NCI-H2171 treated with DMSO at 0.1 percent for 48 hours (cell line): ENCODE data around the gene ACTR2.
A peak's percentile ranks its signal among the peaks of the same experiment; 100 is the strongest.

ENCODE experiments used
- DNase-seq: peaks from one replicate; lab custom pipeline; 2025; lab: John Stamatoyannopoulos, UW

The ACTR2 gene

GRCh38 chr2:65278531-65278981, 50.9 kb downstream of the ACTR2 start:
- DNase-seq, result no peak

DNA sequence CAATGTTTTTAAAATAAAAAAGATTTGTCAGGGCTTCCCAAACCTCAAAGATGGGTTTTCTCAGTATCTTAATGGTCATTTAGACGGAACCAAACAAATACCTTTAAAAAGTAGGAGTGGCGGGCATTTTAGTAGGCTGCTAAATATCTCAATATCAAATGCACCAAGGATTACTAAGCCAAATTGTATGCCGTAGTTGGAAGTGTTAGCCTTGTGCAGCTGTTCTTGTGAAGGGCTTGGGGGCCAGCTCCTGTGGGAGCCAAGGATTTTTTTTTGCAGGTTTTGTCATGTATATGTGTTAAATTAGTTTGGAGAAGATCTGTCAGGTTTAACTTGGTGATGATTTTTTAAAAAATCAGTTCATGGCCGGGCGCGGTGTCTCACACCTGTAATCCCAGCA, 52.1 kb downstream of the ACTR2 start:
- DNase-seq, result no peak

- DNase-seq, result no peak
Measured at GRCh38 chr2:65281627-65282351, 54.2 kb downstream of the ACTR2 start.

- no peak for DNase-seq
Measured at GRCh38 chr2:65282477-65283053, 54.9 kb downstream of the ACTR2 start.

GRCh38 chr2:65287364-65287763, 59.7 kb downstream of the ACTR2 start:
- DNase-seq, result no peak

DNA sequence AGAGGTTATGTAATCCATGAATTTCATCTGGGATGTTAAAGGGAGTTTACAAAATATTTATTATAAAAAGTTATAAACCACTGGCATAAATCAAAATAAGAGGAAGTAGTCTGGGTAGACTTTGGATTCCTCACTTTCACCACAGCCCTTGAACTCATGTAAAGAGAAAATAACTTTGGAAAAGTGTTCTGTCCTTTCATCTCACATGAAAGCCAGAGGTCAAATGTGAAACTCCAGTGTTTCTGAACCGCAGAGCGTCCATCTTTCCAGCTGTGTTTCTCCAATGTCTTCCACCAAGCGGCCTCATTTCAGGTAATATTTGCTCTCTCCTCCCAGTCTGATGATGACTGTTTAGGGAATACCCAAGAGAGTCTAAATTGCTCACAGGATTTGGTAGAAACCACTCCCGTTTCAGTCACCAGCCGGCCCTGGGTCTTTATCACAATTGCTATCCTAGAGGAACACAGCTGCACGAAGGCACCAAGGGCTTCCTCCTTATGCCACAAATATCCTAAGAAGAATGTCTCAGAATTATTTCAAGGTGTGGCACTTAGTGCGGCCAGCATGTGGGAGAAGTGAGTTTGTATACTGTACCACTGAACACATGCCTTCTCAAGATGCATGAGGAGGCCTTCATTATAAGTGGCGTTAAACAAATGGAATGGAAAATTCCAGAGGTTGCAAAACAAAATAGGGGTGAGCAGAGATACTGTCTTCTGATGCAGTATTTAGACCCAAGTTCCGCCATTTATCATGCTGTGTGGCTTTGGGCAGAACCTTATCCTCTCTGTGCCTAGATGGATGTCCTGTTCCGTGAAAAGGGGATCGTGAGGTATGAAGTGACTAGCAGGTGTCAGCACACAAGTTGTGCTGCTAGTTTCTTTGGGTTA, 63.8 kb downstream of the ACTR2 start:
- no peak for DNase-seq

DNA sequence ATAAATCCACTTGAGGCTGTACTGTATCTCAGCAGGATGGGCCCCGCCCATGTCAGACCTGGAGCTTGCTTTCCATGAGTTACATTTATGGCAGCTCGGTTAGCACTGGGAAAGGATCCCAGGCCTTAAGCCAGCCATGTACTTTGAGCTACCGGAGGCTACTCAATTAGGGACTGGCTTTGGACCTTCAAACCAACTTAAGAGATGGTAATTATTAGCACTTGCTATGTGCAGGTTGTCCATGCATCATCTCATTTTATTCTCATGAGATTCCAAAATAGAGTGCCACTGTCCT, 64.4 kb downstream of the ACTR2 start:
- DNase-seq, result no peak

- peak; percentile 27 for DNase-seq
Measured at GRCh38 chr2:65292461-65293011, 64.9 kb downstream of the ACTR2 start.

GRCh38 chr2:65293376-65293775, 65.7 kb downstream of the ACTR2 start:
- DNase-seq, result no peak

DNA sequence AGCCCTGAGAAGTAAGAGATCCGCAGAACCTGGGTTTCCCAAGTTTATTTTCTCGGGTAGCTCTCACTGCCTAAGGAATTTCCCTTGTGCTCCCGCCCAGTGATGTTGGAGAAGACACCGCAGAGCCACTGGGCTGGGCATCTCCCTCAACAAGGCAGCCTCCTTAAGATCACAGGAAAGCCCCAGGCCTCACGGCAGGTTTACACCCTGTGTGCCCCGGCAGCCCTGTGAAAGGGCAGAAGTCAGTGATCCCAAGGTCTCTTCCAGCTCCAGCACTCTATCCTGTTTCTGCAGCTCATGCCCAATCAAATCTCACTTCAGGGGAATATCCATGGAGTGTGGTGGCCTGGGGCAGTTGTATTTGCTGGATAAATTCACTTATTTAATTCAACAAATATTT, 66.5 kb downstream of the ACTR2 start:
- no peak for DNase-seq

GRCh38 chr2:65294701-65295100, 67.1 kb downstream of the ACTR2 start:
- peak; percentile 49 for DNase-seq

DNA sequence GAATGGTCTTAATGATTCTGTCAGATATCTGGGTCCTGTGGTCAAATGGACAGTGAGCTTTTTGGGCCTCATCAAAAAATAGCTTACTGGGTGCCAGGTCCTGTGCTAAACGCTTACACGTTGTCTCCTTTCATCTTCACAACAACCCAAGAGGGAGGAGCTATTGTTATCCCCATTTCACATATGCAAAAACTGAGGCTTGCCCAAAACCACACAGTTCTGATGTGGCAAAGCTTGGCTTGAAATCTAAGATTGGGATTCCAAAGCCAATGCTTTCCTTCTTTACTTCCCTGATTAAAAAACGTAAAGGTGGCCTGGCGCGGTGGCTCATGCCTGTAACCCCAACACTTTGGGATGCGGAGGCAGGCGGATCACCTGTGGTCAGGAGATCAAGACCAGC, 69.3 kb downstream of the ACTR2 start:
- no peak for DNase-seq

DNA sequence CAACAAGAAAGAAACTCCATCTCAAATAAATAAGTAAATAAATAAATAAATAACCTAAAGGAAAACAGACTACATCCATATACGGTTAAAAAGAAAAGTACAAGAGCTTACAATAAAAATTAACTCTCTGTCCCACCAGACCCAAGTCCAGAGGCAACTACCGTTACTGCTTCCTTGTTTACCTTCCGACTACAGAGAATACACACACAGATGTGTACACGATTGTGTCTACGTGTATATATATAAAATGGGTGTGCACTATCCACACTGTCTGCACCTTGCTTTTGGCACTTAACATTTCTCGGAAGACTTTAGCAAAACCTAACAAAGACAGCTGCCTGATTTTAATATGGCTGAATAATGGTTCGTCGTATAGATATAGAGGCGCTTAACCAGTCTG, 69.9 kb downstream of the ACTR2 start:
- DNase-seq, result no peak

GRCh38 chr2:65298089-65298488, 70.5 kb downstream of the ACTR2 start:
- no peak for DNase-seq

DNA sequence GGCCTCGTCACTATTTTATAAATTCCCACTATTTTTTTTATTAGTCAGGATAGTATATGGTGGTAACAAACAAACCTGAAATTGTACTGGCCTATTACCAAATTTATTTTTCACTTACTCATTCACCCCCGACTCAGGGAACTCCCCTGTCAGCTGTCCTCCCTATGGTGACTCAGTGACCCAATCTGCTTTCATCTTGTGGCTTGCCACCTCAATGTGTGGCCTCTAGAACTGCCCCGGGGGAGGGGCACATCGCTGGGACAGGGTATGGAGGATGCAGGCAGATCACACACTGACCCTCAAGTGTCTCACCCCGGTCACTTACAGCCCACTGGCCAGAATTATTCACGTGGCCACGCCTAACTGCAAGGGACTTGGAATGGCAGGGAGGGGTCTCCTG, 71.6 kb downstream of the ACTR2 start:
- no peak for DNase-seq

- DNase-seq, result no peak
Measured at GRCh38 chr2:65300134-65300760, 72.6 kb downstream of the ACTR2 start.

GRCh38 chr2:65300761-65301711, 73.4 kb downstream of the ACTR2 start:
- peak; percentile 32 for DNase-seq

DNA sequence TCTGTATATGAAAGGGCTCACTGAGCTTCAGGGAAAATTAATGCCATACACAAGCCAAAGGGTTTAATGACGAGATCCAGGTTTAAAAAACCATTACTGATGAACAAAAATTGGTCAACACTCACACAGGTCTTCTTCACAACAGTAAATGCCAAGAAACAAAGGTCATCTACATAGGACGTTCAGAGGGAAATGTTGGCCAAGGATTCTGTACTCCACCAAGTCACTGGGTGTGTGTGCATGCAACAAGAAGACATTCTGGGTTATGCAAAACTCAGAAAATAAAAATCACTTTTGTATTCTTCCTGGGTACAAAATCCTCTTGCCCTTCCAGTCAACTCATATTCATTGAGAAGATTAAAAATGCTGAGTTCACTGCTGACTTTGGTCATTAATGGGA, 78.3 kb downstream of the ACTR2 start:
- DNase-seq, result no peak

DNA sequence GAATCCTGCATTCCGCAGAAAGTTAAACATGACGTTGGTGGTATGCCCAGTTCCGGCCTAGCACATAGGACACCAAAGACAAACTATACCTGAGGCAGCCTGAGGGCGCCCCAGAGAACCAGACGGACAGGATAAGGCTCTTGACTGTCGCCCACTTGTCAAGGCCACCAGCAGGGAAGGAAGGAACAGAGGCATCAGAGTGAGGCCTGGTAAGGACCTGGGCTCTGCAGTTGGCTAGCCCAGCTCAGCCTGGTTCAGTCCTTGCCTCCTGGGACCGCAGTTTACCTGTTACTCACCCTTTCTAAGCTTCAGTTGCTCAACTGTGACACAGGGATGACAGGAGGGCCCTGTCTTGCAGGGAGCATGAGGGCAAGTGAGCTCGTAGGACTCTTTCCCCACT, 82.1 kb downstream of the ACTR2 start:
- DNase-seq, result no peak

- DNase-seq, result no peak
Measured at GRCh38 chr2:65311049-65311448, 83.4 kb downstream of the ACTR2 start.

DNA sequence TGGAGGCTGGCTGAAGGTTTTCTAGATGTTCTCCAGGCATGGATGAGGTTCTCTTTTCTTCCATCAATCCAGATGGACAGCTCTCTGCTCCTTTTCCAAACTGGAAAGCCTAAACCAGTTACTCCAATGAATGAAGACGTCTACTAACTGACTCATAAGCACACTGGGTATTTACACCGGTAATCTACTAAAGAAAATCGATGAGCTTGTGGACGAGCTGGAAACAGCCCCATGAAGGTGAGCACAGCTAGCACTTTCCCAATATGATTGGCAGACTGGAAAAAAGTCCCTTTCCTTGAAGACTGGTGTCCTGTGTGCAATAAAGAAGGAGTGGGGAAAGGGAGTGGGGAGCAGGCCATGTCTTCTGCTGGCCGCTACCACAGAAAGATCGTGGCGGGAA, 84.0 kb downstream of the ACTR2 start:
- DNase-seq, result no peak
